ENCODE data around the gene MED12L.
"Not testable (repeated sequence)": the region's sequence is repeated elsewhere in the genome, so short reads cannot be mapped to it uniquely, and the experiment has no call there.

Gene MED12L

GRCh38 chr3:151085227-151085888 is at the start of gene MED12L:
TSS of gene MED12L (plus strand) at chr3:151085664. CDS start at chr3:151086927, 1,263 bp downstream.
- DNase-seq: peak; percentile 49 to 62

GRCh38 chr3:151037746-151038477 is 47.6 kb upstream of the MED12L start:
- no peak for DNase-seq

- no peak for DNase-seq
These were observed 40.8 kb upstream of the MED12L start for GRCh38 chr3:151044706-151045105.

- no peak for DNase-seq
These were observed 37.8 kb upstream of the MED12L start for GRCh38 chr3:151047636-151048035.

GRCh38 chr3:151051533-151051932 is 33.9 kb upstream of the MED12L start:
- DNase-seq: no peak

- no peak for DNase-seq
These were observed 33.1 kb upstream of the MED12L start for GRCh38 chr3:151052346-151052745.

GRCh38 chr3:151052756-151053155 is 32.7 kb upstream of the MED12L start:
- no peak for DNase-seq

GRCh38 chr3:151058740-151059139 is 26.7 kb upstream of the MED12L start:
- DNase-seq: no peak

- no peak for DNase-seq
These were observed 22.9 kb upstream of the MED12L start for GRCh38 chr3:151062611-151063010.

GRCh38 chr3:151067158-151067557 is 18.3 kb upstream of the MED12L start:
- peak in 1 of 2 donors; percentile 37 for DNase-seq

GRCh38 chr3:151072842-151073241 is 12.6 kb upstream of the MED12L start:
- not testable (repeated sequence) for DNase-seq

GRCh38 chr3:151074256-151074655 is 11.2 kb upstream of the MED12L start:
- no peak for DNase-seq

GRCh38 chr3:151075869-151076562 is 9.4 kb upstream of the MED12L start:
- DNase-seq: no peak

GRCh38 chr3:151076626-151077025 is 8.8 kb upstream of the MED12L start:
- DNase-seq: no peak

GRCh38 chr3:151081082-151081481 is 4.4 kb upstream of the MED12L start:
- DNase-seq: not testable (repeated sequence)

GRCh38 chr3:151082880-151083838 is 2.3 kb upstream of the MED12L start:
- no peak for DNase-seq

GRCh38 chr3:151084893-151085226 is 604 bp upstream of the MED12L start:
- no peak for DNase-seq

GRCh38 chr3:151085889-151086483 is 522 bp downstream of the MED12L start:
- DNase-seq: no peak

- peak; percentile 58 to 61 for DNase-seq
These were observed 1.3 kb downstream of the MED12L start for GRCh38 chr3:151086484-151087456.

GRCh38 chr3:151087648-151088047 is 2.2 kb downstream of the MED12L start:
- no peak for DNase-seq

Measured in inflammatory macrophage treated with lipopolysaccharide for 1 hour (primary cell).